ACC112 (cell line): ENCODE data around the gene SH2D7.
"Not testable (repeated sequence)": the region's sequence is repeated elsewhere in the genome, so short reads cannot be mapped to it uniquely, and the experiment has no call there.

ENCODE experiments used
- H2AFZ ChIP-seq: fragments of 200-600 bp; sonication (generic); one replicate; pipeline ENCODE4 v1.6.0; 2017; ENCODE audit warnings: antibody characterized with exemption, low read length; ENCODE audit not compliant: unreplicated experiment
- H3K27ac ChIP-seq: fragments of 200-600 bp; sonication (generic); 2 replicates; pipeline ENCODE4 v1.5.1; 2014; ENCODE audit warnings: low read depth, mild to moderate bottlenecking, antibody characterized with exemption, low read length, moderate library complexity
- H3K27me3 ChIP-seq: fragments of 200-600 bp; sonication (generic); 2 replicates; pipeline ENCODE4 v1.6.1; 2014; ENCODE audit warnings: mild to moderate bottlenecking, antibody characterized with exemption, low read length, moderate library complexity, mixed read lengths; ENCODE audit not compliant: insufficient read depth
- H3K36me3 ChIP-seq: fragments of 200-600 bp; sonication (generic); 2 replicates; pipeline ENCODE4 v1.6.1; 2016; ENCODE audit warnings: mild to moderate bottlenecking, antibody characterized with exemption, low read length, moderate library complexity, mixed read lengths; ENCODE audit not compliant: insufficient read depth
- H3K4me1 ChIP-seq: fragments of 200-600 bp; sonication (generic); one replicate; pipeline ENCODE4 v1.6.1; 2016; ENCODE audit warnings: low read length, mixed read lengths; ENCODE audit not compliant: insufficient read depth, unreplicated experiment, control insufficient read depth
- H3K4me3 ChIP-seq: fragments of 200-600 bp; sonication (generic); 2 replicates; pipeline ENCODE4 v1.5.1; 2014; ENCODE audit warnings: mild to moderate bottlenecking, low read depth, low read length
- H3K79me2 ChIP-seq: fragments of 200-600 bp; sonication (generic); one replicate; pipeline ENCODE4 v1.6.0; 2016; ENCODE audit warnings: low read length; ENCODE audit not compliant: control insufficient read depth, unreplicated experiment, insufficient read depth

The SH2D7 gene

GRCh38 chr15:78146425-78147154 is 54.2 kb downstream of the SH2D7 start:
- no peaks in the 10 kb centered on the region for H3K27me3 ChIP-seq
- H3K27ac ChIP-seq = no peak overlapping the region

DNA sequence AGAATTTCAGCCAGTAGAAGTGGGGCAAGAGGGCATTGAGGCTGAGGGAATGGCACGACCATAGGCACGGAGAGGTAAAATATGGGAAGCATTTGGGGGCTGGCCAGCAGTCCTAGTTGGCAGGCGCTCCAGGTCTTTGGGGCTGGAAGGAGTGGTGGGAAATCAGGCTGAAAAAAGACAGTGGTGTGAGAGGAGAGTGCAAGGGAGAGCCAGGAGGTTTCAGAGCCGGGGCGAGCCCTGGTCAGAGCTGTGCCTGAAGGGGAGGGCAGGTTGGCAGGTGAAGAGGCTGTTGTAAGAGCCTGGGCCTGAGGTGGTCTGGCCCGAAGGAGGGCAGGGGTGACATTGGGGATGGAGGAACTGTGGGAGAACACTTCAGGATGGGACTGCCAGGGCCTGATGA is 55.2 kb downstream of the SH2D7 start:
- Histone ChIP-seq H3K36me3 (no peaks in the 10 kb centered on the region), H2AFZ (no peak overlapping the region), H3K4me3 (no peak overlapping the region; the same call in 1 of the 2 replicates), H3K79me2 (peaks cover 21% of the 10 kb centered on the region), H3K27ac (no peak overlapping the region), H3K27me3 (no peaks in the 10 kb centered on the region), H3K4me1 (peaks cover 21% of the 10 kb centered on the region)

More at GRCh38 chr15:78146425-78147154, 54.2 kb downstream of the SH2D7 start:
- peaks cover 19% of the 10 kb centered on the region for H3K79me2 ChIP-seq
- no peak overlapping the region for H3K4me3 ChIP-seq
- peaks cover 21% of the 10 kb centered on the region for H3K4me1 ChIP-seq
- no peak overlapping the region for H2AFZ ChIP-seq
- no peaks in the 10 kb centered on the region for H3K36me3 ChIP-seq

GRCh38 chr15:78148392-78149067 is 56.2 kb downstream of the SH2D7 start:
- H3K4me3 ChIP-seq = peak overlapping the region; percentile 80
- no peaks in the 10 kb centered on the region for H3K27me3 ChIP-seq
- H3K36me3 ChIP-seq = no peaks in the 10 kb centered on the region
- 0 out of 2 replicates have a peak overlapping the region, but pooled peaks have one; percentile 10 for H3K27ac ChIP-seq
- H3K79me2 ChIP-seq = peaks cover 30% of the 10 kb centered on the region
- H3K4me1 ChIP-seq = peaks cover 26% of the 10 kb centered on the region
- H2AFZ ChIP-seq = peak overlapping the region; percentile 82

GRCh38 chr15:78149068-78149804 is 56.9 kb downstream of the SH2D7 start, which contains the start of gene IDH3A:
TSS of gene IDH3A (plus strand) at chr15:78149362. CDS start at chr15:78149404, 42 bp downstream.
- Histone ChIP-seq H2AFZ (peak within 1 kb of the TSS; percentile 82), H3K36me3 (no peaks in the 10 kb centered on the region), H3K27me3 (no peaks in the 10 kb centered on the region), H3K4me1 (peaks cover 27% of the 10 kb centered on the region), H3K4me3 (peak within 1 kb of the TSS; percentile 80), H3K79me2 (peaks cover 32% of the 10 kb centered on the region), H3K27ac (0 out of 2 replicates have a peak within 1 kb of the TSS, but pooled peaks have one; percentile 10)

DNA sequence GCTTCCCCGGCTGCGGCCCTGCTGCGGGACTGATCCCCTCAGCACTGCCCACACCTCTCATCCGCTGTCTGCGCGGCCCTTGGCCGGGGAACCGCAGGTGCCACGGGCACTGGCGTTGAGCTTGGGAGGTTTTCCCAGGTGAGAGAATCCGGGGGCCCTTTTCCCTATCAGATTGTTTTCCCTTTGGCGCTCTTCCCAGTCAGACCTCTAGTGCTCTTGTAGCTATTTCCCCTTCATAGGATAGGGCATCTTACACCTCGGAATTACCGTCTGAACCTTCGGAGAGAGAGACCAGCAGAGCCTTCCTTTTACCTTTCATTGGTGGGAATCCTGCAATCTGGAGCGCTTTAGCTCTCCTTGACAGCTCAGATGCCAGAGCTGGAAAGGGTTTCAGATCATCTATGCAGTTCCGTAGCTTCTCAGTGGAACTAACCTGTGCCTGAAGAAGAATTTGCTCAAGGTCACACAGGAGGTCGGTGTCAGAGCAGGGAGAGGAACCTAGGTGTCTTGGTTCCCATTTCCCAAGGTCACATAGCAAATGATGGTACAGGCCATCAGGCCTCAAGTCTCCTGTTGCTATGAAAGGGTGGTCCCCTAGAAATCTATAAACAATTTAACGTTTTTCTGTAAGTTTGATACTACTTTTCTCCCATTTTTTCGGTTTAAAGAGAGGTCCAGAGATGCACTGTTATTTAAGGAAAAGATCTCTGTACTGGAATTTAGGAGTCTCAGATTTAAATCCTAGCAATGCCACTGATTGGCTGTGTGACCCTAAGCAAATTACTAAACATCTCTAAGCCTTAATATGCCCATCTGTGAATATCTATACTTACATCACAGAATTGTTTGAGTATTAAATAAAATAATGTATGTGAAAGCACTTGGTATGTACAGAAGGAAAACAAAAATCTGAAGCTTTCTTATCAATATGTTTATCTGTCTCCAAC is 57.7 kb downstream of the SH2D7 start:
- Histone ChIP-seq H3K79me2 (peaks cover 37% of the 10 kb centered on the region), H3K36me3 (no peaks in the 10 kb centered on the region), H3K27me3 (no peaks in the 10 kb centered on the region), H3K4me1 (peaks cover 34% of the 10 kb centered on the region), H3K27ac (no peak overlapping the region), H2AFZ (peak overlapping the region; percentile 28), H3K4me3 (peak overlapping the region; percentile 80)

- H3K36me3 ChIP-seq = not testable (repeated sequence)
- H3K79me2 ChIP-seq = peaks cover 37% of the 10 kb centered on the region
- peak overlapping the region; percentile 80; the same call in 1 of the 2 replicates for H3K4me3 ChIP-seq
Measured at GRCh38 chr15:78151075-78151474, 58.7 kb downstream of the SH2D7 start.

More at GRCh38 chr15:78151075-78151474, 58.7 kb downstream of the SH2D7 start:
- not testable (repeated sequence) for H3K27ac ChIP-seq, H3K27me3 ChIP-seq, H2AFZ ChIP-seq
- peaks cover 44% of the 10 kb centered on the region for H3K4me1 ChIP-seq
